Activated T-cell treated with anti-CD3 and anti-CD28 coated beads for 48 hours (primary cell): ENCODE measurements around the gene PDE4D.
"Not testable (repeated sequence)": the region's sequence is repeated elsewhere in the genome, so short reads cannot be mapped to it uniquely, and the experiment has no call there.

Experiments used
- DNase-seq: peaks from one replicate; pipeline ENCODE4 v3.0.0-alpha.2; 2020; ENCODE audit warnings: low read depth

PDE4D gene

GRCh38 chr5:59607138-59607765 lies 286.3 kb downstream of the PDE4D start:
- no peak for DNase-seq

- no peak for DNase-seq
Observed at GRCh38 chr5:59605915-59606314, 287.6 kb downstream of the PDE4D start.

GRCh38 chr5:59604111-59604510 lies 289.4 kb downstream of the PDE4D start:
- DNase-seq: no peak

DNA sequence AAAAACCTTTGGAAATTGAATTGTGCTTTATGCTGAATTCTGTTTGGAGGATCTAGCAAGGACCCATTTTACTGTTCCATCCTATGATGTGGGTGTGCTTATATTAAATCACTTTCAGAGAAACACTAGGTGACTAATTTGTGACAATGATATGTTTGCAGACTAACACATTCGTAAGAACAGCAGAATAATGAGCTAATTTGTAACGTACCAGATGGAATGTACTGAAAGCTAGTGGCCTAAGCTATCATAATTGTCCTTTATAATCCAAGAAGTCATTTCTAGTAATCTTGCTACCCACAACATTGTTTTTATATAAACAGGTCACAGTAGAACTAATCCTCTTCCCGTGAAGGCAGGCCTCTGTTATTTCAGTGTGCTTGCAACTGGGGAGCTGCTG lies 292.5 kb downstream of the PDE4D start:
- DNase-seq: no peak

DNA sequence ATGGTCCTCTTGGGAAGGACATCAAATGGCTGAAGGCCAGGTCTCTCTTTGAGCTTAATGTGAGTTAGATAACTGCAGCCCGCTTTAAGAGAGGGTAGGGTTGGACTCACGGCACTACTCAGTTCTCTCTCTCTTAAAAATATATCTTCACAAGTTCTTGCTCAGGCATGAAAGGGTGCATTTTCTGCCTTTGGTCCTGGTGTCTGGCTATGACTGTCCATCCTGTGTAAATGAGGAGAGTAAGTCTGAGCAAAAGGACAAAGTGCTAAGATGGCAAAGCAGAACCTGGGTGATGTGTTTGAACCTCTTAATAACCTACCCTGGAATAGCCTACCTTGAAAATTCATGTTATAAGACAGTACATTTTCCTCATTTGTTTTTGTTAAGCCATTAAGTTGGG lies 293.4 kb downstream of the PDE4D start:
- no peak for DNase-seq

GRCh38 chr5:59599729-59600128 lies 293.8 kb downstream of the PDE4D start:
- no peak for DNase-seq

DNA sequence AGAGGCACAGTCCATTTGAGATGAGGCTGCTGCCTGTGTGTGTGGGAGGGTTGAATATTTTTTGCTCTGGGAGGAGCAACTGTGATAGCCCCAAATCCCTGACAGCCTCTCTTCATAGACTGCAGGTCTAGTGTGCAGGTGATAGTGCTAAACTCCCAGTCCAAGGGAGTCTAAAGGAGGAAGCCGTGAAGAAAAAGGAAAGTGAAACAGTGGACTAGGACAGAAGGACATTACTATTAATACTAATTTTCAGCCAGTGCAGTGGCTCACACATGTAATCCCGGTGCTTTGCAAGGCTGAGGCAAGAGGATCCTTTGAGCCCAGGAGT lies 295.0 kb downstream of the PDE4D start:
- no peak for DNase-seq

GRCh38 chr5:59597690-59598546 lies 295.6 kb downstream of the PDE4D start:
- no peak for DNase-seq

DNA sequence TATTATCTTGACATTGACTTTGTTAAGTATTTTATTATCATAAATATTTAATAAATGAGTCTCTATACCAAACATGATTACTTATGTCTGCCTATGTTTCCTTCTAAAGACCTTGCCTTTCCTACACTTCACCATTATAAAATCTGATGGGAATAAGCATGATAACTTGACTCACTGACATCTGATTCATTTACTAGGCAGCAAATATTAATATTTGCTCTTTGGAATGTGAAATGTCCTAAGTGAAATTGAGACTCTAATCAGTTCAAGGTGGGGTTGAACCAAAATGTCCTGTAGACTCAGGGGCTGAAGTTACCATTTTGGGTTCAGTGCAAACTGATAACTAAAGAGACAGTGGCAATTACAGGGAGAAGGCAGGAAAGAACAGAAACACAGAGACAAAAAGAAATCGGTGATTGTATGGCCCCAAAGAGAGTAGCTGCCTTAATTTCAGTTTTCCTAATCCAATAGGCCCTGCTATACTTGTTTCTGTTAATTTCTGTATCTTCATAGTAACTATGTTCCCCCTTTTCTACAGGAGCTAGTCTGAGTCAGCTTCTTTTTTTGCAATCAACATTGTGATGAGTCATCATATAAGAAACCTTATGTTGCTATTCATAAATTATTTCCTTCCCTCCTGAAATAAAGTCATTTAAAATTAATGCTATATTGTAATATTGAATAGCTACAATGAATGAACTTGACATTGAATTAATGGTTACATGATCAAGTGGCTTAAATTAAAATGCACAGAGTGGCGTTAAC lies 296.8 kb downstream of the PDE4D start:
- no peak for DNase-seq

GRCh38 chr5:59594118-59594517 lies 299.4 kb downstream of the PDE4D start:
- not testable (repeated sequence) for DNase-seq

GRCh38 chr5:59593439-59594007 lies 300.0 kb downstream of the PDE4D start:
- DNase-seq: no peak

DNA sequence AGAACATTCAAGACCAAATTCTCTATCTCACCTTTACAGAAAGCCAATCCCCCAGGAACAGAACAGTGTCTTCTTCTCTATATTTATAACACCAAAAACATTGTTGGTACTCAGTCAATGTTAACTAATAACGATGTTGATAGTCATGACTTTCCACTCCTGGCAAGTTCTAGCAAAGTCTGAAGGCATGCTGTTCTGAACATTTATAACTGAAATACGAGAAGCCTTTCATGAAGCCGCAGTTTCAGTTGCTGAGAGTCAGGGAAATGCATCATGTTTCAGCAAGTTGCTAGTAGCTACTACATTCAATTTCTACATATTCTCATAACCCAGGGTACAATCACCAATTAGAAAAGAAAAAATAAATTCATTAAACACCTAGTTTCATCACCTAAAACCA lies 301.4 kb downstream of the PDE4D start:
- DNase-seq: no peak

DNA sequence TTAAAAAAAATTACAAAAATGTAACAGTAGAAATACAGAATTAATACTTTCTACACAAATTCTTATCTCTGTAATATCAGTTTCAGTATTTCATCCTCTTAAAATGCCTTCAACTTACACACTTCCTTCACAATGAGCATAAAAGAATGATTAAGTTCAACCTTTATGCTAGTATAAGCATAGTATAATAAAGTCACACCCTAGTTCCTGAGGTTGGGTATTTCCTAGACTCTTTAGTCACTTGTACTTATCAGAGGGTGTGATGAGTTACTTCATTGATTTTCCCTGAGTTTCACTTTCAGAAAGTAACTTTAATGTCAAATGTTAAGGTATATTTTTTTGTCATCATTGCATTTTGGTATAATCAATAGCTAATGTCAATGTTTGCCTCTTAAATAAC lies 302.4 kb downstream of the PDE4D start:
- no peak for DNase-seq

- no peak for DNase-seq
Observed at GRCh38 chr5:59588922-59589321, 304.6 kb downstream of the PDE4D start.

DNA sequence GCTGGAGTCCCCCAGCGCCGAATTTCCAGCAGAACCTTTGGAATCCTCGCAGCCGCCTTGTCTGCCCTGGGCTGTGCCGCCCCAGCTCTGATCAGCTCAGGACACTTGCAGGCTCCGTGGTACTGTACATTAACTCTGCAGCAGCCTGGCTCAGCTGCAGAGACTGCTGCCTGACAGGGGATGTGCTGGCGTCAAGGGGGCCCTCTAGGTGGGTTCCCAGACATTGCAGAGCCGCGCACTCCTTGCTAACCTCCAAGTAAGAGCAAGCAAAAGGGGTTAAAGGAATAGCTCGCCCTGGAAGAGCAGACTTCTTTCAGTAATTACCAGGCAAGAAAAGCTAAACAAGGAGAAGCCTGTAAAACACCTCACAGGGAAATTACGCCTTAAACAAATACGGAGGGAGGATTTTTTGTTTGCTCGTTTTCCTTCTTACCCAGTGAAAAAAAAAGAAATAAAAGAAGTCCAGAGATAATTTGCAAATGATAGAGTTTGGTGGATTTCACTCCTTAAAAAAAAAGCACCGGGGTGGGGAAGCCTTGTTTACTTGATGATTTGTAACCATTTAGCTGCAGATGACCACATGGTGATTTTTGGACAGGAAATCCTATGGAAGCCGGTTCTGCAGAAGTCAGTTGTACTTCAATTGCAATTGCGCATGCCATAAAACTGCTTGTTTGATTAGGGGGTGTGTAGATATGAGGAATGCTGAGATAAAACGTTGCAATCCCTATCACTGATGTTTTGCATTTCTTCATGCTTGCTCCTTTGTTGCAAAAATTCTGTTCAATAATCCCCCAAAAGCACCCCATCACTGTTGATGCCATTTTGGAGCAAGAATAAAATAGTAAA lies 305.8 kb downstream of the PDE4D start:
- no peak for DNase-seq

GRCh38 chr5:59586841-59587240 lies 306.7 kb downstream of the PDE4D start:
- no peak for DNase-seq

DNA sequence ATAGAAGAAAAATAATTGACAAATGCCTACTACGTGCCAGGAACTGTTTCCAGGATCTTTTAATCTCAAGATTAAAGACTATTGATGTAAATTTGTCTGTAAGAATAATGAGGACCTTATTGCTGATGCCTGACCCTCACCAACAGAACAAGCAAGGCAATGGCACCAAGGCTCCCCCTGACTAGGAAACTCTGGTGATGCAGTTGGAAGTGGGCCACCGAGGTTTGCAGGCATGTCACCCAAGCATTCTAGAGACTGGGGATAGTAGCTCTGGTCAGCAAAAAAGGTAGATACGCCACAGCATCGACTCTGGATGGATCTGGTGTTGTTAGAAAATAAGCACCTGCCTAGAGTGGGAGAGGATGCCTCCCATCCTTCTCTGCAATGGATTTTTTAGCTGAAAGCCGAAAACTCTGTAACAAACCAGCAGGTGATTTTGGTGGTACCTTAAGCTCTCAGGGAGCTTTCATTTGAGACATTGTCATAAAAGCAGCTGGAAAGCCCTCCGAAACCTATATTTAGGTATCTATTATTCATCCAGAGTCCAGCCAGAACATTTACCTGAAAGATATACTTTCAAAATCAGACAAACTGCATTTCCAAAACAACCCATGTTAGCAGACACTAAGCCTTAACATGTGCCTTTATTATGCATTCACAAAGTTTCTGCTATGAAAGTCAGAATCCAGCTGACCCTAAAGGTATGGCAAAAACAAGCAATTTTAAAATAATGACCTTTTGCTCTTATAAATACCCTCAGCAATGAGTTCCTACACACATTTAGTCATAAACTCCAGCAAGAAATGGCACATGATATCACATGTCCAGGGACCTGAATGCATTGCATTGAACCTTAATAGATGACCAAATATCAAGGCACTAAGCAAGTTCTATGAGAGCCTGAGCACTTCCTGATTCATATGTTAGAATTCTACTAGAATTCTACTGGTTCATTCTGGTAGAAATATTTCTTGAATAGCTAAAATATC lies 308.4 kb downstream of the PDE4D start:
- no peak for DNase-seq

DNA sequence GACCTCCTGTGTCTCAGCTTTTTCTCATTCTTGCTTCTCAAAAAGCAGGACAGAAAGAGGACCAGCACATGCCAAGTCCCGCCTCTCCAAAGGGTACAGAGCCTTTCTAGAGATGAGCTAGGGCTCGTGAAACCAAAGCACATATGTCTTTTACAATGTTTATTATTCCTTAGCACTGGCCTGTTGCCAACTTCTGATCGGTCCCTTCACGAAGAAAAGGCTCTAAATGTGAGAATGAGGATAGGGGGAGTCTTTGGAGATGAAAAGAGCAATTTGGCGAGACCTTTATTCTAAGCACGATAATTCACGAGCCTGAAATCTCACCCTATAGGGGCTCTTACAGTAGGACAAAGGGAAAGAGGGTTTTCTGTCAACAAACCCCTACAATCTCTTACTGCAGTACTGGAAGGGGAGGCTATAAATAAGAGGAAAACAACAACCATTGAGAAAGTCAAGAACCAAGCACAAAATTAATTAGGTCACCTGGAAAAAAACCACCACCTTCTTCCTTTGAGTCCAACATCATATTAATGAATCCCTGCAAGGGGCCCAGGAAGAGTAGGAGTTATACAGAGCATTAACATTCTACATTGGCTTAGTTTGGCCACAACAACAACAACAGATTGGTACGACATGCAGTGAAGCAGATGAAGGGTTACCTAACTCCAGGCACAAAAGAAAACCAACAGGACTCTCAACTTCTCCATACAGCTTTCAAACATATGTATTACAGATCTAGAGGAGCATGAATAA lies 309.5 kb downstream of the PDE4D start:
- no peak for DNase-seq

DNA sequence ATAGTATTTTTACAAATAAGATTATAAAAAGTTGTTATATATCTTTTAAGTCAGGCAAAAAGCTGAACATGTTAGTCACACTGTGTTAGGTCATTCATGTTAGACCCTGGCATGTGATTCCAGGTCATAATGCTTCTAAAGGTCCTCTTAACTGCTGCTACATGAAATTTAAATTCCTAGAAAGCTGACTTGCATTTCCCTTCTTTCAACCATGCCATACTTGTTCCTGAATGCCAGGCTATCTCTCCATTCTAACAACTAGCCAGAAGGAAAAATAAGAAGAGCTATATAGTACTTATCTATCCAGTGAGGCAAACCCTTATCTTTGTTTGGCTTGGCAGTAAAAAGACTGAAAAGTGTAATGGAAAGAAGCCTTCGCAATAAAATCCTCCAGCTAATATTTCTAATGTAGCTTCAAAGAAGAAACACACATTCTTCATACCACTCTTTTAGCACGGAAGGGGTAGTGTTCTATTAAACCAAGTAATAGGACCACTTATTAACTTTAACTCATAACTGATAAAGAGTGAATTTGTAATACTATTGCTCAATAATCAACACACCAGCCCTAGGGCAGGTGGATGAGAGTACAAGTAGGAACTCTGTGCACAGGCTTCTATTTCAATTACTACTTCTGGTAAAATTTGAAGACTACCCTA lies 310.2 kb downstream of the PDE4D start:
- DNase-seq: no peak
